Measurements from ENCODE around the gene WDR86.

WDR86 gene

GRCh38 chr7:151405588-151405987 lies 4.2 kb downstream of the WDR86 start:
- DNase-seq = no peak

GRCh38 chr7:151405056-151405455 lies 4.8 kb downstream of the WDR86 start:
- DNase-seq = no peak

GRCh38 chr7:151404216-151405011 lies 5.4 kb downstream of the WDR86 start:
- DNase-seq = no peak

- no peak for DNase-seq
Measured at GRCh38 chr7:151403764-151404163, 6.1 kb downstream of the WDR86 start.

GRCh38 chr7:151402029-151402835 lies 7.6 kb downstream of the WDR86 start:
- no peak for DNase-seq

GRCh38 chr7:151400626-151401315 lies 9.1 kb downstream of the WDR86 start:
- DNase-seq = no peak

- no peak for DNase-seq
Measured at GRCh38 chr7:151399906-151400305, 9.9 kb downstream of the WDR86 start.

- no peak for DNase-seq
Measured at GRCh38 chr7:151399305-151399601, 10.6 kb downstream of the WDR86 start.

- DNase-seq = no peak
Measured at GRCh38 chr7:151398446-151399304, 11.2 kb downstream of the WDR86 start.

GRCh38 chr7:151397026-151397425 lies 12.8 kb downstream of the WDR86 start:
- DNase-seq = no peak

GRCh38 chr7:151396328-151396970 lies 13.4 kb downstream of the WDR86 start:
- no peak for DNase-seq

- no peak for DNase-seq
Measured at GRCh38 chr7:151395036-151395367, 14.8 kb downstream of the WDR86 start.

GRCh38 chr7:151394076-151395035 lies 15.5 kb downstream of the WDR86 start:
- DNase-seq = no peak

GRCh38 chr7:151393031-151393977 lies 16.5 kb downstream of the WDR86 start:
- DNase-seq = no peak

GRCh38 chr7:151392426-151392825 lies 17.4 kb downstream of the WDR86 start:
- DNase-seq = no peak

GRCh38 chr7:151392002-151392401 lies 17.8 kb downstream of the WDR86 start:
- DNase-seq = no peak

- no peak for DNase-seq
Measured at GRCh38 chr7:151391358-151391730, 18.5 kb downstream of the WDR86 start.

GRCh38 chr7:151390598-151391357 lies 19.1 kb downstream of the WDR86 start:
- DNase-seq = no peak
